COLO668 (cell line): Measurements from ENCODE around the gene NDST3.

Source experiments
- DNase-seq: peaks from one replicate; lab custom pipeline; 2025; ENCODE audit not compliant: unreplicated experiment; lab: John Stamatoyannopoulos, UW

Gene NDST3

GRCh38 chr4:118034053-118034785 is at the start of gene NDST3:
NDST3 (plus strand) TSS chr4:118034486; CDS start chr4:118053911, 19,425 bp downstream.
- peak; percentile 40 for DNase-seq

DNA sequence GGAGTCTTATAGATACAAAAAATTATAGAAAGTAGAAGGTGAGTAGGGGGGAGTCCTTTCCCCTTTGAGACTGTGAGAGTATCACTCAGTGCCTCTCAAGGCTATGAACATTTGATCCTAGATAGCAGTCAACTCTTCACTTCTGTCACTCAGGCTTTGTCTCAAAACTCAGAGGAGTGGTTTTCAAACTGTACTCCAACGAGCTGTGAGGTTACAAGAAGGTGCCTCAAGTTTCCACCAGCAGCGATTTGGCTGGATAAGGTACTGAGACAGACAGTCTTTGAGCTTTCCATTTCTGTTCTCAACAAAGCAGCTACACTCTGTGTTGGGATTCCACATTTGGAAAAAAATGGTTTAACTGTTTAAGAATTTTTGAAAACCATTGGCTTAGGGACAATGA is 48.0 kb upstream of the NDST3 start:
- DNase-seq: no peak

- no peak for DNase-seq
Measured at GRCh38 chr4:117987464-117987863, 46.8 kb upstream of the NDST3 start.

DNA sequence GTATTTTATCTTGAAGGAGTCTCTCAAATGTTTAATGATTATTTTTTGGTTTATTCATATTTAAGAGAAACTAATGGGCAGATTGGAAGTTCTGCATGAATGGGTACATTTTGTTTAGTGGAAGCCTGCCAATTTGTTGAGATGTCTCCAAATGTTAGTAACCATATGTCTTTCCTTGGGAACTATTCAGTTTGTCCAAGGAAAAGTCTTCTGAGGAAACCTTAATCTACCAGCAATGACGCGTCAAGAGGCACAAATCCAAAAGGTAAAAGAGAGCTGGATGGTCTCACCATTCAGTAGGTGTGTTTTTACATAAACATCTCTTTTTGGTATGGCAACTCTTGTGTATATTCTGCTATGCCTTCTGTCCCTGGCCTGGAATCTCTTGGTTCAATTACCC is 37.4 kb upstream of the NDST3 start:
- no peak for DNase-seq

GRCh38 chr4:118004088-118004487 is 30.2 kb upstream of the NDST3 start:
- DNase-seq: no peak

DNA sequence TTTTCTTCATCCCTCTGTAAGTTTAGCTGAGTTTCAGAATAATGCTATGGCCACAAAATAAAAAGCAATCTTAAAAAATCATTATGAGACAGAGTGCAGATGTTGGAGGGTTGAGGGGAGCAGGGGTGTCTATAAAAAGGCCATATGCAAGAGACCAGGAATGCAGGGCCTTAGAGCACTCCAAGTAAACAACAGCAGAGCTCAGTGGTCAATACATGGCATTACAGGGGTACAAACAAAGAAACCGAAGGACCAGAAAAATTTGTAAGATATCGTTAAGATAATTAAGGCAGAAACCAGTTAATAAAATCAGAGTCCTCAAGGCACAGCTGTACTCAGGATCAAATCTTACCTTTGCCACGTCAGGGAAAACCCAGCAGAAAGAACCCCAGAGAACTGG is 28.4 kb upstream of the NDST3 start:
- DNase-seq: no peak

- DNase-seq: no peak
Measured at GRCh38 chr4:118012142-118012541, 22.1 kb upstream of the NDST3 start.

DNA sequence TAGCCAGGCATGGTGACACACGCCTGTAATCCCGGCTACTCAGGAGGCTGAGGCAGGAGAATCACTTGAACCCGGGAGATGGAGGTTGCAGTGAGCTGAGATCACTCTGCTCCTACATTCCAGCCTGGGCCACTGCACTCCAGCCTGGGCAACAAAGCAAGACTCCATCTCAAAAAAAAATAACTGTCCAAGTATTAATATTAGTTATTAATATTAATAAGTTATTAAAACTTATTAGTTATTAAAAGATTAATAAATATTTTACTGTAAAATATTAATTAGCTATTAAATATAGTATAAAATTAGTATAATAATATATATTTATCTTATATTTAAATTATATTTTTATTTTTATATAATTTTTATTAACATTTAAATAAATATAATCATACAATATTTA is 19.5 kb upstream of the NDST3 start:
- no peak for DNase-seq

- no peak for DNase-seq
Measured at GRCh38 chr4:118018381-118019145, 15.7 kb upstream of the NDST3 start.

- no peak for DNase-seq
Measured at GRCh38 chr4:118026806-118027205, 7.5 kb upstream of the NDST3 start.

- no peak for DNase-seq
Measured at GRCh38 chr4:118029224-118029623, 5.1 kb upstream of the NDST3 start.

GRCh38 chr4:118032691-118033090 is 1.6 kb upstream of the NDST3 start:
- peak; percentile 5 for DNase-seq

- peak; percentile 57 for DNase-seq
Measured at GRCh38 chr4:118033148-118034052, 886 bp upstream of the NDST3 start.

DNA sequence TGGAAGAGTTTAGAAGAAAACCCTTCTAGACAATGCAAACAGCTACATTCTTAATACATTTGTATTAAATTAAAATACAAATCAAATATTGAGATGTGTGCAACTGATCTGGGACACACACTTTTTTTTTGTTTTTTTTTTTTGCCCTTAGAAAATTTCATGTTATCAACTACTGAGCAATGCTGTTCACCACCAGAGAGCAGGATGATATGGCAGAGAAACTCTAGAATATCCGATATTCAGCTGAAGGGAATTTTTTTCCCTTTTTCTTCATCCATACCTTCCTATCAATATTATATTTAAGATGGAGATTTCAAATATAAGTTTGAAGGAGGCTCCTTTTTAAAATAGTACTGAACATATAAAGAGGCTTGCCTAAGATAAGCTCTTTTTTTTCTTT is 1.0 kb downstream of the NDST3 start:
- no peak for DNase-seq

DNA sequence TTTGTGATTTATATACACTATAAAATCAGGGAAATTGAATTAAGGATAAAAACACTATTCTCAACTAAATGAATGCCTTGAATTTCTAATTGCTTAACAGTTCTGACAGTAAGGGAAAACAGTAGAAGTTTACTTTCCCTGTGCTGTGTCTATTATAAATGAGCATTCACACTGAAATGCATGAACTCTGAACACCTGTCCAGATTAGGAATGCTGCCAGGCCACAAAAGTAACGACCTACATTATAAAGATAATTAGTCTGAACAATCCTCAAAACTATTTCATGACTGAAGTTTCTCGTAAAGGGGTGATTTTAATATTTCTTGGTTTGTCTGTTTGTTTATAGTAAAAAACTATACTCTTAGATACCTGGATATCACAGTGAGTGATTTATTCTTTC is 2.0 kb downstream of the NDST3 start:
- DNase-seq: no peak

GRCh38 chr4:118037955-118038354 is 3.7 kb downstream of the NDST3 start:
- no peak for DNase-seq

DNA sequence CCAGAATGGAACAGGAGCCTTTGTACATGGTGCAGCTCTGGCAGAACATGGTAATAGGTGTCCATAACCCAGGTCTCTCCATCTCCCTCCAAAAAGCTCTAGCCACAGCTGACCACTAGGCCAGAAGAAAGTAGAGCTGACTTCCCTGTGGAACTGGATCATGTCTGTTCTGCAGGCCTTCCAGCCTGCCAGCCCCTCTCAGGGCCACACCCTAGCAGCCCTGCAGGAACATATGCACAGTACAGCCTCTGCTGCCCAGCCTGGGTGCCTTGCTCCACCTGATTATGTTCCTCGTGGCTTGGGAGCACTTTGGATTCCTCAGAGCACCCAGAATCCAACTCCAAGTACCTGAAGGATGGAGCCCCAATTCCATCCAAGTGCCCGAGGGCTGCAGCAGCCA is 12.0 kb downstream of the NDST3 start:
- no peak for DNase-seq

DNA sequence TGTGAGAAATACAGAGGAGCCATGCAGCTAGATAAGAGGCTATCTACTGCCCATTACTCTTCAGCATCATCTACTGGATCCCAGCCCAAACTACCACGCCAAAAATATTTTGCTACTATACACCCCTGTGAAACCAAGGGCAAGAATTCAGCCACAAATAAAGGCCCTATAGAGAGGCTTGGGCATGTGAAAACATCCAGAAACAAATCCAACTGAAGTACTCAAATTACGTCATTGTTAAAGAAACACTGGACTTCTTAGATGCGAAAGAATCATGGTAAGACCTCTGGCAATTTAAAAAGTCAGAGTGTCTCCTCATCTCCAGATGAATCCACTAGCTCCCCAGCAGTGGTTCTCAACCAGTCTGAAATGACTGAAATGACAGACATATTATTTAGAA is 12.8 kb downstream of the NDST3 start:
- DNase-seq: no peak

DNA sequence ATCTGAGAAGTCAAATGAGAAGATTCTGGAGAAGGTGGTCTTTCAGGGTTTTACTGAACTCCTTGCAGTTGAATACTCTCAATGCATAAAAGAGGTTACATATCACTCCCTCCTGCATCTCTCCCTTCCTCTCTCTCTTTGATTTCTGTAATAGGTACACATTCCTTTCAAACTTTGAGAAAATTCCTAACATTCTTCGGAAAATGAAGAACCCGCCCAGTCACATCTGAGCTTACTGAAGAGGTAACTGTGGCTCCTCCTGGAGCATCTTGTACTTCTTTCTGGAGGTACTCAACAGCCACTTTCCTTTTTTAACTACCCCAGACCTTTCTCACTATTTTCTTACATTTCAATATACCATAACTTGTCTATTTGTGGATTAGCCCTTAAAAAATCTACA is 24.7 kb downstream of the NDST3 start:
- no peak for DNase-seq

DNA sequence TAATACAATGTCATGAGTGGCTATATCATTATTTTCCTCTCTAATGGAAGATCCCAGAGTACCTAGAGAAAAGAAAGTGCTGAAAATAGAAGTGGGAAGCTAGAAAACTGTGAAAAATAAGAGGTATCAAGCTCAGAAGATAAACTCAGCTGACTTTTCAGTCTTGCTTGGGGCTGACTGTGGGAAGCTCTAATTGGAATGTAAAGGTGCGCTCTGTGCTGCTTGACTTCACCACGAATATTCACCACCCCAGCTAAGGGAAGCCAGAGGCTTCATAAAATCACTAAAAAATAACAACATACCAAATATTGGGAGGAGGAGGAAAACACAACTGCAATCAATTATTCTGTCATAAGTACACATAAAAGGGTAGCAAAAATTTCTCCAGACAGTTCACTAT is 25.1 kb downstream of the NDST3 start:
- DNase-seq: no peak

DNA sequence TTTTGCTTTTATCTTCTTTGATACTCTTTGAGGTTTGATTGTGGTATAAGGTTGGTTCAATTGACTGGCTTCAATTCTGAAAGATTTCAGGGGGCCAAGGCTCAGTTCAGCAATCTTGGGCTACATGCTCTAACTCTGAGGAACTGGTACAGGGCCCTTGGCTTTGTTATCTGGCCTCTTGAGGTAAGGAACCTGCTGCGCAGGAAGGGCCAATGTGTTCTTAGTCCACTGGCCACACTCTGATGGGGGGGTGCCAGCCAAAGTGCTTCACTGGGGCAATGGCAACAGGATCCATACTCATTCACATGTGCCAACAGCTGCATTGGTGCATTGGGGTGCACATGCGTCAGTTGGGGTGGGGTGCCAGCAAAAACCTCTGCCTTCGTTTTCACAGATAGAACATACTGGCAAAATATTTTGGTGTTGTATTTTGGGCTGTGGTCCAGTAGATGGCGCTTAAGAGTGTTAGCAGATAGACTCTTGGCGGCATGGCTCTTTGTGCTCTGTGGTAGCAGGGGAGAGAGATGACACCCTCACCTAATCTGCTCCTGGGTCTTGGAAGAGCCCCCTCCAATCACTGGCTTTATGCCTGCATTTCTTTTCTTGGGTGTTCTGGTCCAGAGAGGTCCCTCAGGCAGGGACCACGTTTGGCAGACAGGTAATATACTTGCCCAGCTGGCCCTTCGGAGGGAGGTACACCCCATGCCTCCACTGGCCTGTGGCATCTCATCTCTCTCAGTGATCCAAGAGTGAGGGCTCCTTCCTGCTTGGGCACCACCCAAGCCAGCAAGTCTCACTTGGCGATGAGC is 42.9 kb downstream of the NDST3 start:
- DNase-seq: no peak
